Embryonic facial prominence (tissue), 1 donor: Measurements from ENCODE around the gene MCM9.
"Not testable (repeated sequence)": the region's sequence is repeated elsewhere in the genome, so short reads cannot be mapped to it uniquely, and the experiment has no call there.

Experiments
- DNase-seq: peaks from one replicate; pipeline ENCODE4 v3.0.0-alpha.2; 2016; ENCODE audit errors: extremely low spot score

The MCM9 gene

GRCh38 chr6:118770112-118770788 lies 164.7 kb downstream of the MCM9 start:
- no peak for DNase-seq

GRCh38 chr6:118768904-118769325 lies 166.0 kb downstream of the MCM9 start:
- no peak for DNase-seq

- DNase-seq, result no peak
Measured at GRCh38 chr6:118768441-118768840, 166.5 kb downstream of the MCM9 start.

DNA sequence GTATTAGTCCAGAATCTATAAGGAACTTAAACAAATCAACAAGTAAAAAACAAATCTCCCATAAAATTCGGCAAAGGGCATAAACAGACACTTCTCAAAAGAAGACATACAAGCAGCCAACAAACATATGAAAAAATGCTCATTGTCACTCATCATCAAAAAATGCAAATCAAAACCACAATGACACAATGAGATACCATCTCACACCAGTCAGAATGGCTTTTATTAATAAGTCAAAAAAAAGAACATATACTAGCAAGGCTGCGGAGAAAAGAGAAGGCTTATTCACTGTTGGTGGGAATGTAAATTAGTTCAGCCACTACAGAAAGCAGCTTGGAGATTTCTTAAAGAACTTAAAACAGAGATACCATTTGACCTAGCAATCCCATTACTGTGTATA lies 169.6 kb downstream of the MCM9 start:
- DNase-seq, result not testable (repeated sequence)

- DNase-seq, result no peak
Measured at GRCh38 chr6:118764766-118765165, 170.2 kb downstream of the MCM9 start.
